WTC11 (cell line): ENCODE data around the gene HPS1. TPM values are rescaled to one million over a fixed set of nuclear protein-coding genes. Genes with fewer than 3 reads are reported as not detected.

Experiments
- ATAC-seq: fragments of 200-7000 bp; cut with Tn5 transposase; 2 replicates; pipeline ENCODE4 v1.10.0; 2021; ENCODE audit warnings: mild to moderate bottlenecking, moderate library complexity
- CTCF ChIA-PET: fragments of 300-600 bp; sonication (Branson Sonifier 250); formaldehyde crosslinking; loops from one replicate; lab custom pipeline; 2021; ENCODE audit warnings: antibody characterized with exemption; lab: Charles Lee
- POLR2A ChIA-PET: fragments of 350-600 bp; sonication (Branson Sonifier 250); formaldehyde crosslinking; loops from one replicate; lab custom pipeline; 2021; ENCODE audit warnings: antibody characterized with exemption; lab: Charles Lee
- DNase-seq: peaks from one replicate; pipeline ENCODE4 v3.0.0; 2021; ENCODE audit warnings: low spot score
- H3K27ac Mint-ChIP-seq: 2 replicates; pipeline ENCODE4 v1.8.0; 2021; ENCODE audit warnings: mixed read lengths
- H3K27me3 Mint-ChIP-seq: 2 replicates; pipeline ENCODE4 v1.8.0; 2021; ENCODE audit warnings: low read depth, mild to moderate bottlenecking, moderate library complexity, mixed read lengths
- H3K36me3 Mint-ChIP-seq: 2 replicates; pipeline ENCODE4 v1.8.0; 2021; ENCODE audit warnings: mixed read lengths
- H3K4me1 Mint-ChIP-seq: 2 replicates; pipeline ENCODE4 v1.8.0; 2022; ENCODE audit warnings: mixed read lengths
- H3K4me3 Mint-ChIP-seq: 2 replicates; pipeline ENCODE4 v1.8.0; 2021; ENCODE audit warnings: mild to moderate bottlenecking, moderate library complexity, mixed read lengths
- H3K9me3 Mint-ChIP-seq: 2 replicates; pipeline ENCODE4 v1.8.0; 2021; ENCODE audit warnings: mixed read lengths
- ESRRA ChIP-seq: sonication (generic); formaldehyde crosslinking; IDR thresholded peaks from 2 replicates; pipeline ENCODE4 v1.8.1; 2022; ENCODE audit warnings: mild to moderate bottlenecking, missing genetic modification reagents, borderline replicate concordance
- ETV6 ChIP-seq: sonication (generic); formaldehyde crosslinking; IDR thresholded peaks from 2 replicates; pipeline ENCODE4 v1.8.1; 2022; ENCODE audit warnings: mild to moderate bottlenecking, missing genetic modification reagents
- FOXK1 ChIP-seq: sonication (generic); formaldehyde crosslinking; IDR thresholded peaks from 2 replicates; pipeline ENCODE4 v1.8.0; 2022; ENCODE audit warnings: mild to moderate bottlenecking, moderate library complexity, missing genetic modification reagents
- FOXP1 ChIP-seq: sonication (generic); formaldehyde crosslinking; IDR thresholded peaks from 2 replicates; pipeline ENCODE4 v1.8.0; 2022; ENCODE audit warnings: missing genetic modification reagents, mild to moderate bottlenecking, moderate library complexity, borderline replicate concordance
- GRHL2 ChIP-seq: fragments of 250-450 bp; sonication (Bioruptor Pico); IDR thresholded peaks from 2 replicates; pipeline ENCODE4 v1.8.0; 2022; ENCODE audit warnings: mild to moderate bottlenecking, moderate library complexity; ENCODE audit not compliant: insufficient replicate concordance, severe bottlenecking
- IRF2 ChIP-seq: sonication (generic); formaldehyde crosslinking; IDR thresholded peaks from 2 replicates; pipeline ENCODE4 v1.8.0; 2022; ENCODE audit warnings: low read depth, missing genetic modification reagents, borderline replicate concordance
- JAZF1 ChIP-seq: fragments of 250-450 bp; sonication (Bioruptor Pico); IDR thresholded peaks from 2 replicates; pipeline ENCODE4 v1.9.0; 2021; ENCODE audit warnings: moderate library complexity, mild to moderate bottlenecking, inconsistent platforms
- JUN ChIP-seq: sonication (generic); formaldehyde crosslinking; IDR thresholded peaks from 2 replicates; pipeline ENCODE4 v1.8.0; 2023; ENCODE audit warnings: mild to moderate bottlenecking, missing genetic modification reagents
- KAT7 ChIP-seq: sonication (generic); formaldehyde crosslinking; IDR thresholded peaks from 2 replicates; pipeline ENCODE4 v1.8.1; 2023; ENCODE audit warnings: missing genetic modification reagents, mild to moderate bottlenecking, borderline replicate concordance
- MYBL2 ChIP-seq: sonication (generic); formaldehyde crosslinking; IDR thresholded peaks from 2 replicates; pipeline ENCODE4 v1.8.1; 2023; ENCODE audit warnings: mild to moderate bottlenecking, moderate library complexity, missing genetic modification reagents
- NFE2L1 ChIP-seq: sonication (generic); formaldehyde crosslinking; IDR thresholded peaks from 2 replicates; pipeline ENCODE4 v1.8.1; 2023; ENCODE audit warnings: missing genetic modification reagents
- RELA ChIP-seq: sonication (generic); formaldehyde crosslinking; IDR thresholded peaks from 2 replicates; pipeline ENCODE4 v1.8.1; 2022; ENCODE audit warnings: missing genetic modification reagents, mild to moderate bottlenecking, borderline replicate concordance
- SP1 ChIP-seq: sonication (generic); formaldehyde crosslinking; conservative IDR thresholded peaks from 2 replicates; pipeline ENCODE4 v1.8.1; 2022; ENCODE audit warnings: missing genetic modification reagents
- ZNF219 ChIP-seq: sonication (generic); formaldehyde crosslinking; IDR thresholded peaks from 2 replicates; pipeline ENCODE4 v1.8.0; 2023; ENCODE audit warnings: missing genetic modification reagents, mild to moderate bottlenecking, borderline replicate concordance
- ZNF423 ChIP-seq: fragments of 250-450 bp; sonication (Bioruptor Pico); IDR thresholded peaks from 2 replicates; pipeline ENCODE4 v2.1.2; 2022; ENCODE audit warnings: mild to moderate bottlenecking, moderate library complexity
- total RNA-seq: library from RNA; stranded (reverse); gene quantifications from 3 replicates; pipeline ENCODE4 v1.2.3, GENCODE V29; 2021
- TF ChIP-seq, protein P1 (sequence below): sonication (generic); formaldehyde crosslinking; IDR thresholded peaks from 2 replicates; pipeline ENCODE4 v1.8.1; 2023; ENCODE audit warnings: mild to moderate bottlenecking, missing genetic modification reagents, moderate library complexity
- TF ChIP-seq, protein P2 (sequence below): sonication (generic); formaldehyde crosslinking; conservative IDR thresholded peaks from 2 replicates; pipeline ENCODE4 v1.8.1; 2022; ENCODE audit warnings: mild to moderate bottlenecking, missing genetic modification reagents
- TF ChIP-seq, protein P3 (sequence below): fragments of 250-450 bp; sonication (Bioruptor Pico); IDR thresholded peaks from 2 replicates; pipeline ENCODE4 v1.9.0; 2021; ENCODE audit warnings: mild to moderate bottlenecking
- TF ChIP-seq, protein P4 (sequence below): sonication (generic); formaldehyde crosslinking; IDR thresholded peaks from 2 replicates; pipeline ENCODE4 v1.8.1; 2023; ENCODE audit warnings: mild to moderate bottlenecking, missing genetic modification reagents
- TF ChIP-seq, protein P5 (sequence below): sonication (generic); formaldehyde crosslinking; IDR thresholded peaks from 2 replicates; pipeline ENCODE4 v1.8.1; 2022; ENCODE audit warnings: mild to moderate bottlenecking, moderate library complexity, missing genetic modification reagents
- TF ChIP-seq, protein P6 (sequence below): fragments of 200-600 bp; IDR thresholded peaks from 2 replicates; pipeline ENCODE4 v1.8.0; 2022; ENCODE audit warnings: antibody characterized with exemption
- TF ChIP-seq, protein P7 (sequence below): fragments of 250-450 bp; sonication (Bioruptor Pico); conservative IDR thresholded peaks from 2 replicates; pipeline ENCODE4 v1.9.0; 2021; ENCODE audit warnings: mild to moderate bottlenecking
- TF ChIP-seq, protein P8 (sequence below): sonication (generic); formaldehyde crosslinking; IDR thresholded peaks from 2 replicates; pipeline ENCODE4 v1.8.0; 2022; ENCODE audit warnings: mild to moderate bottlenecking, missing genetic modification reagents

Gene HPS1
- total RNA-seq, 1 experiment from 2014 or later: 49.3 TPM

DNA sequence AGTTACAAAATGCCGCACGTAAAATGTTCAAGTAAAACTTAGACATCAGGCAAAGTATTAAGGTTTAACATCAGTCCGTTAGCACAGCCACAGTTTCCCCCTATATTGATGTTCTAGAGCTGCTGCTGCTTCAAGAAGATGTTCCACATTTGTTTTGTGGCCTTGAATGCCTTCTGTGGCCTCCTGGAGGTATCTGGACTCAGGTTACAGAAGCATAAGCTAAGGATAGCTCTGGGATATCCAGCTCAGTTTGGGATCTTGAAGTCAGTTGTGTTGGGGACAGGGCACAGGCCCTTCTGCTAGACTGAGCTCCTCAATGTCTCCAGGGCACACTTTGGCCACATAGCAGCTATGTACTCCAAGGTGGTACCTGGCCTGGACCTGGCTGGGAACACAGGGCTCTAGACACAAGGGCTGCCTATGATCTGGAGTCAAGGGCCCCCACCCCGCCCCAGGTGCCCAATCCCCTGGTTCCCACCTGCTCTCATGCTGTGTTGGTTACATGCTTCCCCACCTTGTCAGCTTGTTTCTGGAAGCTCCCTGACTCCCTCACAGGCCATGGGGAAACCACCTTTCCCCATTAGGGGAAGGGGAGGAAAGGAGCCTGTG, 36.5 kb downstream of the HPS1 start (continued):
- TF ChIP-seq JUN (no peak), NFE2L1 (CRISPR knock-in tag) (no peak), ZNF423 (CRISPR knock-in tag) (no peak), FOXK1 (CRISPR knock-in tag) (no peak)
- TF ChIP-seq, all 79 proteins: peak for 0

DNA sequence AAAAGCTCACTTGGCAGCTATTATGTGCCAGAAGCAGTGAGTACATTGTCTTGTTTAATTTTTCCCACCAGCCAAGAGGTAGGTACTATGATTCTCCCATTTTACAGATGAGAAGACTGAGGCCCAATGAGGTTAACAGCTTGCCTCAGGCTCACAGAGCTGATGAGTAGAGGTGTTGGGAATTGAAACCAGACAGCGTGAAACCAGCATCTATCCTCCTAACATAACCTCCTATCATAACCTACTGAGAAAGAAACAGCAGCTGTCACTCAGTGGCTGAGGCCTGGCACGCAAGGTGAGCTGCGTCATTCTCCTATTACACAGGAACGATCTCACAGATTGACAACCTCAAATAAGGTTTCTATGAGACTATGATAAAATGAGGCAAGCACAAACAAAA, 37.9 kb downstream of the HPS1 start:
- DNase-seq (no peak), ATAC-seq (no peak)
- peaks cover 3% of the 10 kb centered on the region for H3K4me1 Mint-ChIP-seq
- H3K9me3 Mint-ChIP-seq: no peaks in the 10 kb centered on the region
- H3K36me3 Mint-ChIP-seq: no peaks in the 10 kb centered on the region; the same call in 1 of the 2 replicates
- ChIA-PET POLR2A (no interaction called here), CTCF (interaction anchor here (0.7 to 3.1 kb wide), 3 partner anchors 16 to 99 kb away, joined by 3 to 23 read pairs (median 3); no protein-coding TSS in a partner anchor)
- H3K27ac Mint-ChIP-seq: peak overlapping the region; percentile 33; the same call in 1 of the 2 replicates
- TF ChIP-seq, protein P1, sequence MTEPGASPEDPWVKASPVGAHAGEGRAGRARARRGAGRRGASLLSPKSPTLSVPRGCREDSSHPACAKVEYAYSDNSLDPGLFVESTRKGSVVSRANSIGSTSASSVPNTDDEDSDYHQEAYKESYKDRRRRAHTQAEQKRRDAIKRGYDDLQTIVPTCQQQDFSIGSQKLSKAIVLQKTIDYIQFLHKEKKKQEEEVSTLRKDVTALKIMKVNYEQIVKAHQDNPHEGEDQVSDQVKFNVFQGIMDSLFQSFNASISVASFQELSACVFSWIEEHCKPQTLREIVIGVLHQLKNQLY: no peak
- TF ChIP-seq, protein P2, sequence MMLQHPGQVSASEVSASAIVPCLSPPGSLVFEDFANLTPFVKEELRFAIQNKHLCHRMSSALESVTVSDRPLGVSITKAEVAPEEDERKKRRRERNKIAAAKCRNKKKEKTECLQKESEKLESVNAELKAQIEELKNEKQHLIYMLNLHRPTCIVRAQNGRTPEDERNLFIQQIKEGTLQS: no peak
- TF ChIP-seq ESRRA (CRISPR knock-in tag) (no peak), SP1 (no peak), KAT7 (CRISPR knock-in tag) (no peak), GRHL2 (CRISPR knock-in tag) (no peak), FOXP1 (no peak), ZNF219 (CRISPR knock-in tag) (no peak), ETV6 (CRISPR knock-in tag) (no peak)
- TF ChIP-seq, protein P3, sequence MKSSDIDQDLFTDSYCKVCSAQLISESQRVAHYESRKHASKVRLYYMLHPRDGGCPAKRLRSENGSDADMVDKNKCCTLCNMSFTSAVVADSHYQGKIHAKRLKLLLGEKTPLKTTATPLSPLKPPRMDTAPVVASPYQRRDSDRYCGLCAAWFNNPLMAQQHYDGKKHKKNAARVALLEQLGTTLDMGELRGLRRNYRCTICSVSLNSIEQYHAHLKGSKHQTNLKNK (CRISPR knock-in tag): no peak
- TF ChIP-seq, protein P4, sequence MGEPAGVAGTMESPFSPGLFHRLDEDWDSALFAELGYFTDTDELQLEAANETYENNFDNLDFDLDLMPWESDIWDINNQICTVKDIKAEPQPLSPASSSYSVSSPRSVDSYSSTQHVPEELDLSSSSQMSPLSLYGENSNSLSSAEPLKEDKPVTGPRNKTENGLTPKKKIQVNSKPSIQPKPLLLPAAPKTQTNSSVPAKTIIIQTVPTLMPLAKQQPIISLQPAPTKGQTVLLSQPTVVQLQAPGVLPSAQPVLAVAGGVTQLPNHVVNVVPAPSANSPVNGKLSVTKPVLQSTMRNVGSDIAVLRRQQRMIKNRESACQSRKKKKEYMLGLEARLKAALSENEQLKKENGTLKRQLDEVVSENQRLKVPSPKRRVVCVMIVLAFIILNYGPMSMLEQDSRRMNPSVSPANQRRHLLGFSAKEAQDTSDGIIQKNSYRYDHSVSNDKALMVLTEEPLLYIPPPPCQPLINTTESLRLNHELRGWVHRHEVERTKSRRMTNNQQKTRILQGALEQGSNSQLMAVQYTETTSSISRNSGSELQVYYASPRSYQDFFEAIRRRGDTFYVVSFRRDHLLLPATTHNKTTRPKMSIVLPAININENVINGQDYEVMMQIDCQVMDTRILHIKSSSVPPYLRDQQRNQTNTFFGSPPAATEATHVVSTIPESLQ (CRISPR knock-in tag): no peak
- TF ChIP-seq, protein P5, sequence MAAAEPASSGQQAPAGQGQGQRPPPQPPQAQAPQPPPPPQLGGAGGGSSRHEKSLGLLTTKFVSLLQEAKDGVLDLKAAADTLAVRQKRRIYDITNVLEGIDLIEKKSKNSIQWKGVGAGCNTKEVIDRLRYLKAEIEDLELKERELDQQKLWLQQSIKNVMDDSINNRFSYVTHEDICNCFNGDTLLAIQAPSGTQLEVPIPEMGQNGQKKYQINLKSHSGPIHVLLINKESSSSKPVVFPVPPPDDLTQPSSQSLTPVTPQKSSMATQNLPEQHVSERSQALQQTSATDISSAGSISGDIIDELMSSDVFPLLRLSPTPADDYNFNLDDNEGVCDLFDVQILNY (CRISPR knock-in tag): no peak
- no peaks in the 10 kb centered on the region for H3K27me3 Mint-ChIP-seq
- H3K4me3 Mint-ChIP-seq: no peak overlapping the region

DNA sequence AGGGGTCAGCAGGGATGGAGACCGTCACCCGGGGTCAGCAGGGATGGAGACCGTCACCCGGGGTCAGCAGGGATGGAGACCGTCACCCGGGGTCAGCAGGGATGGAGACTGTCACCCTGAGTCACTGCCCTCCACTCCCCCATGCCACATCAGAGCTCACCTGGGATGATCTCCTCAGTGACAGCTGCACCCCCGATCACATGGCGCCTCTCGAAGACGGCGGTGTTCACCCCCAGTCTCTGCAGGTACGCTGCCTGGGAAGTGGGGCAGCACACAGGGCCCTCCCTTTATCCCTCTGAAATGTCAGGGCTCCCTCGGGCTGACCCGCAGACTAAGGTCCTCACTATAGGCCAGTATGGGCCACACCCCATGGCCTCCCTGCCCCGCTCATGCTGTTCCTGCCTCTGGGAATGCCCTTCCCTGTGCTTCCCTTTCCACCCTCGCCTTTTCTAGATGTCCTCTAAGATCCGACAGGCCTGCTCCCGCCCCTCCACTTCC, 38.9 kb downstream of the HPS1 start:
- ATAC-seq: no peak
- Mint-ChIP-seq H3K4me3 (no peak overlapping the region), H3K36me3 (no peaks in the 10 kb centered on the region; the same call in 1 of the 2 replicates), H3K27ac (no peak overlapping the region), H3K9me3 (no peaks in the 10 kb centered on the region), H3K27me3 (no peaks in the 10 kb centered on the region), H3K4me1 (peaks cover 8% of the 10 kb centered on the region)
- ChIA-PET CTCF (interaction anchor here (3.1 kb wide), 1 partner anchor 17 kb away, joined by 23 read pairs; no protein-coding TSS in a partner anchor), POLR2A (no interaction called here)
- DNase-seq: no peak
- no peak for TF ChIP-seq JAZF1 (CRISPR knock-in tag)
- no peak for TF ChIP-seq IRF2 (CRISPR knock-in tag)
- TF ChIP-seq RELA: no peak
- TF ChIP-seq KAT7 (CRISPR knock-in tag): no peak
- no peak for TF ChIP-seq MYBL2 (CRISPR knock-in tag)
- TF ChIP-seq, protein P6, sequence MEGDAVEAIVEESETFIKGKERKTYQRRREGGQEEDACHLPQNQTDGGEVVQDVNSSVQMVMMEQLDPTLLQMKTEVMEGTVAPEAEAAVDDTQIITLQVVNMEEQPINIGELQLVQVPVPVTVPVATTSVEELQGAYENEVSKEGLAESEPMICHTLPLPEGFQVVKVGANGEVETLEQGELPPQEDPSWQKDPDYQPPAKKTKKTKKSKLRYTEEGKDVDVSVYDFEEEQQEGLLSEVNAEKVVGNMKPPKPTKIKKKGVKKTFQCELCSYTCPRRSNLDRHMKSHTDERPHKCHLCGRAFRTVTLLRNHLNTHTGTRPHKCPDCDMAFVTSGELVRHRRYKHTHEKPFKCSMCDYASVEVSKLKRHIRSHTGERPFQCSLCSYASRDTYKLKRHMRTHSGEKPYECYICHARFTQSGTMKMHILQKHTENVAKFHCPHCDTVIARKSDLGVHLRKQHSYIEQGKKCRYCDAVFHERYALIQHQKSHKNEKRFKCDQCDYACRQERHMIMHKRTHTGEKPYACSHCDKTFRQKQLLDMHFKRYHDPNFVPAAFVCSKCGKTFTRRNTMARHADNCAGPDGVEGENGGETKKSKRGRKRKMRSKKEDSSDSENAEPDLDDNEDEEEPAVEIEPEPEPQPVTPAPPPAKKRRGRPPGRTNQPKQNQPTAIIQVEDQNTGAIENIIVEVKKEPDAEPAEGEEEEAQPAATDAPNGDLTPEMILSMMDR: no peak
- TF ChIP-seq, protein P1: no peak
- TF ChIP-seq, protein P7, sequence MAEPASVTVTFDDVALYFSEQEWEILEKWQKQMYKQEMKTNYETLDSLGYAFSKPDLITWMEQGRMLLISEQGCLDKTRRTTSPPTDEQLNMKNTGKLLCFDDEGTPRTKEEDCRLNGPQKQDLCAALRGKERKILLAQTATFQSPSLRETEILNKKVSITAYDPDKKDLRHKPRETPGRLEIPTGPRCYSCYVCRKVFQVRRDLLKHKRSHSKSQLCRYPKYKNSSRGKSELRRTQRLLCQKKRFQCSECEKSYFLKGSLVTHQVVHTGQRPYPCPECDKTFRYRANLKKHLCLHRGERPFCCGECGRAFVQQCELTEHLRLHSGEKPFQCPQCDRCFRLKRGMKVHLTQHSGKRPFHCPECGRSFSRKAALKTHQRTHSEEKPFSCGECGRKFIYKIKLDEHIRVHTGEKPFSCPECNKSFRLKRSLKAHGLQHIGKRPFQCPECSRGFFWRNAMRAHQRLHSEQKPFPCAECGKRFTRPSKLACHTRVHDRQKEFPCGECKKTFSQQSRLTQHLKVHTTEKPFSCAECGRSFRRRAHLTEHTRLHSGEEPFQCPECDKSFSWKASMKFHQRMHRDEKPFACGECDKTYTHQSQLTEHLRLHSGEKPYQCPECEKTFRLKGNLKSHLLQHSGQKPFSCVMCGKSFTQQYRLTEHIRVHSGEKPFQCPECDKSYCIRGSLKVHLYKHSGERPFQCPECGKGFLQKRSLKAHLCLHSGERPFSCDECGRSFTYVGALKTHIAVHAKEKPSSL (CRISPR knock-in tag): no peak
- TF ChIP-seq, protein P8, sequence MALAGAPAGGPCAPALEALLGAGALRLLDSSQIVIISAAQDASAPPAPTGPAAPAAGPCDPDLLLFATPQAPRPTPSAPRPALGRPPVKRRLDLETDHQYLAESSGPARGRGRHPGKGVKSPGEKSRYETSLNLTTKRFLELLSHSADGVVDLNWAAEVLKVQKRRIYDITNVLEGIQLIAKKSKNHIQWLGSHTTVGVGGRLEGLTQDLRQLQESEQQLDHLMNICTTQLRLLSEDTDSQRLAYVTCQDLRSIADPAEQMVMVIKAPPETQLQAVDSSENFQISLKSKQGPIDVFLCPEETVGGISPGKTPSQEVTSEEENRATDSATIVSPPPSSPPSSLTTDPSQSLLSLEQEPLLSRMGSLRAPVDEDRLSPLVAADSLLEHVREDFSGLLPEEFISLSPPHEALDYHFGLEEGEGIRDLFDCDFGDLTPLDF (CRISPR knock-in tag): no peak
